NCI-H748 (cell line): ENCODE measurements around the gene IL18R1.

ENCODE experiments used
- DNase-seq: peaks from one replicate; lab custom pipeline; 2025; ENCODE audit not compliant: unreplicated experiment; lab: John Stamatoyannopoulos, UW

IL18R1 gene

DNA sequence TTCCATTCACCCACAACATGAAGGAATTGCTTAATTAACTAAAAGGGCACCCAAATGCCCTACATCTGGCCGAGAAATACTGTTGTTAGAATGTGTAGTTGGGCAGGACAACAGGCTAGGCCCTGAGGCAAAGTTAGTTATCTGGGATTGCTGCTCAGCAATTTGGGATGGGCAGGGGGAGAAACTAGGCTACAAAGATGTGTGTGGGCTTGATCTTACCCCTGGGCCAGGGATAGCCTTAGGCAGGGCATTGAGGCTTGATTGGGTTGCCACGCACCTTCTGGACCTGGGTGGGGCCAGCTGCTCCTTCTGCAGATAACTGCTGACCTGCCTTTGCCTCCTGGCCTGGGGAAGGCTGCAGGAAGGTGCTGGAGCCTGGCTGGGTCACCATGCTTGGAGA is 76.8 kb downstream of the IL18R1 start:
- no peak for DNase-seq

- no peak for DNase-seq
These were observed 78.5 kb downstream of the IL18R1 start for GRCh38 chr2:102433973-102434654.

GRCh38 chr2:102434655-102435381 is 79.2 kb downstream of the IL18R1 start:
- no peak for DNase-seq

DNA sequence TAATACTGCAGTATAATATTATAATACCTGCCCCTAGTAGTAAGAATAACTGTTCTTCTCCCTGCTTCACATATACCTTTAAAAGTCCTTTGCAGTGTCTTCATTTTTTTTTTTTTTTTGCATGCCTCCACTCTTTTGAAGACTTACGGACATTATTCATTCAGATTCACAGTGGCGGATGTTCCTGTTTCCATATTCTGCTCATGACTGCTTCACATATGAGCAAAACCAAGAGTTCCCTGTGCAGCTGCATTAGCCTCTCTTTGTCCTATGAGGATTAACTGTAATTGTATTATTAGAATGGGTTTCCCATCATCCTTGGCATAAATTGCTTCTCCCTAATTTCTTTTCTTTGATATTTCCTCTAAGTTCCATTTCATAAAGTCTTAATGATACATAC is 80.1 kb downstream of the IL18R1 start:
- DNase-seq, result no peak

GRCh38 chr2:102436323-102436722 is 80.7 kb downstream of the IL18R1 start:
- no peak for DNase-seq

DNA sequence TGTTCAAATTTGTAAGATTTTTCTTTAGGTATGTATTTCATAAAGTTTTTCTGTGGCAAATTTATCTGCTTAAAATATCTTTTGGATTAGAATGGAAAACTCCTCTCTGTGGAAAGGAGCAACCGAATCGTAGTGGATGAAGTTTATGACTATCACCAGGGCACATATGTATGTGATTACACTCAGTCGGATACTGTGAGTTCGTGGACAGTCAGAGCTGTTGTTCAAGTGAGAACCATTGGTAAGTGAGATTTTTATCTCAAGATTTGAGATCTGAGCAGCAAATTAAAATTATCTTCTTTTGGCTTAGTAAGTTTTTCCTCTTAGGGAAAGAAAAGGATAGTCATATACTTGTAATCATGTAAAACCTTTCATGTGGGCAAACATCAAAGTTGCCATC is 81.5 kb downstream of the IL18R1 start:
- no peak for DNase-seq

DNA sequence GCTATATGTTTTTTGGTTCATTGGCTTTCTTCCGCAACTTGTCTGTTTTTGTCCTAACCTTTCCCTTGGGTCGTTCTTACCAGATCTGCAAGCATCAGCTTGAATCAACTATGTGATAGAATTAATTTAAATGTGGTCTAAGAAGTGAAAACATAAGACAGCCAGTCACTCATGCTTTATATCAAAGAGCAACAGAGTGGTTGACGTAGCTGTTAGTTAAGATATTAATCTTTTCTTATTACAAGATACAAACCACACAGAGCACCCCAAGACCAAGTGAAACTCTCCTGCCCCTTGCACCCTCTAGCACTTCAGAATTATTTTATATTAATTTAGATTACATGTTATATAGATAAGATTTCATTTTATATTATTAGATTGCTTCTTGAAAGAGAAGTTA is 82.5 kb downstream of the IL18R1 start:
- no peak for DNase-seq

DNA sequence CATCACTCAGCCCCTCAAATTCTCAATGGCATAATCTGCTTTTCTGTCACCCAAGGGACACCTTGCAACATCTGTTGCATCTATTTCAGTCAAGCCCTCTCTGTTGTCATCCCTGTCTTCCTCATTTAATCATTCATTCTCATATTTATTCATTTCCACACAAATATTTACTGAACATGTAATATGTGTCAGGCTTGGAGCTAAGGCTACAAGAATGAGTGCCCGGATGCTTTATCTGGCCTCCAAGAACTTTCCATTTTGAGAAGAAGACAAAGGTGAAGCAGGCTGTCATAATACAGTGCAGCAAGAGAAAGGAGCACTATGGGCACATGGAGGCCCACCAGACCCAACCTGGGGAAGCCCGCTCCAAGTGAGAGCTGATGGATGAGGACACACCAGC is 83.0 kb downstream of the IL18R1 start:
- DNase-seq, result no peak

GRCh38 chr2:102439065-102439695 is 83.6 kb downstream of the IL18R1 start:
- DNase-seq, result no peak

- DNase-seq, result peak; percentile 28
These were observed 87.6 kb downstream of the IL18R1 start for GRCh38 chr2:102442967-102443828.

DNA sequence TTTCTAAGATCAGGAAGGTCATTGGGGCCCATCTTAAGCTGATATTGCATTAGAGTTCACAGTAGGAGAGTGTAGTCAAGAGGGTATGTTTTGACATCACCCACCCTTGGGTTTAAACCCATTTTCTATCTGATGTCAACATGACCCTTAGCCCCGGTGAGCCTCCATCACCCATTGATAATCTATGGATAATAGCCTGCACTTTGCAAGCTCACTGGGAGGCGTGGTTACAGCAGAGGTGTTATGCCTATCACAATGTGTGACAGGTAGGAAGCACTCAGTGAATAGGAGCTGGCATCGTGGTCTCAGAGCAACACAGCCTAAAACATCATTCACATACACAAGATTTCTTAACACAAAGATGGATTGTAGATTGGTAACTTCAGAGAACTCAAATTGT is 88.6 kb downstream of the IL18R1 start:
- no peak for DNase-seq

DNA sequence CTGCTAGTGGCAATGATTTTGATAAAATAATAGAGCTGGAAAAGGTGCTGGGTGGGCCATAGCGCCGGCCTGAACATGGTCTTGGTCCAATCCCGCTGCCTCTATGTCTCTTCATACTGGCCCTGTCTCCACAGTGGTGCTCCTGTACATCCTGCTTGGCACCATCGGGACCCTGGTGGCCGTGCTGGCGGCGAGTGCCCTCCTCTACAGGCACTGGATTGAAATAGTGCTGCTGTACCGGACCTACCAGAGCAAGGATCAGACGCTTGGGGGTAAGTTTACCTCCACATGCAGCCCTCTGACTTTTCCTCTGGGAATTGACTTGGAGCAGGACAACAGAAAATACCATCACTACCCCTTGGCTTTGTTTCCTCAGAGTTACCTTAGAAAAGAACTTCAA is 91.3 kb downstream of the IL18R1 start:
- DNase-seq, result no peak
